Activated effector memory CD4-positive, alpha-beta T cell treated with anti-CD3 and anti-CD28 coated beads, Interleukin-2, amount 50 U/mL, for 16 hours (primary cell): ENCODE measurements around the gene FYN.
A peak's percentile ranks its signal among the peaks of the same experiment; 100 is the strongest.

ENCODE experiments used
- DNase-seq: peaks from one replicate; pipeline ENCODE4 v3.0.0-alpha.2; 2020

The FYN gene

DNA sequence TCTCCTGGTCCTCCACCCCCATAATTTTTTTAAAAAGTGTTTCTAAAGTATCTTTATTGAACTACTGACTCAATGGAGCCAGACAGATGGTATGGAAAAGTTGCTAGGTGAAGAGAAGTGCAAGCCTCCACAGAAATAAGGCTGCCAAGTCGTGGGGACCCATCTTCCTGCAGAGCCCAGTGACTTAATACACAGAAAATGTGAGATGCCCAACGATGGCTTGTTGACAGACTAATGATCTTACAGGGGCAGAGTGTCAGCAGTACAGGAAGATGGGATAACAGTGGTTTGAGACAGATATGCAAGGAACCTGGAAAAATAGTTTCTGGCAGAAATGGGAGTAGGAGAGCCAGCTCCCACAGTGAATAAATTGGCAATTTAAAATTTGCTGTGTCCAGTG lies 43.3 kb downstream of the FYN start:
- DNase-seq: no peak

DNA sequence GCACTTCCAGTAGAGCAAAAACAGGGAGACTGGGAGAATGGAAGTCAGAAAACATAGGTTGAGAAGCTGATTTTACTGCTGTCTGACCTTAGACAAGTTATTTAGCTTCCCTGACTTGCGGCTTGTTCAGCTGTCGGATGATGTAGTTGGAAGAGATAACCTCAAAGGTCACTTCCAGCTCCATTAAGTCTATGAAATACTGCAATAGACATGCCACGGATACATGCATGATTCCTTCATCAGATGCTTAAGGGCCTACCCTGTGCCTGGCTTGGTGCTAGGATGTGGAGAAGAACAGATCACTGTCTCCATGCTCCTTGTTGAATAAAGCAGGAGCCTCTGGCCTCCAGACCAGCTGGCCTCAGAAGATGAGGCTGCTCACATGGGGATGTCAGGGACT lies 43.7 kb downstream of the FYN start:
- no peak for DNase-seq

DNA sequence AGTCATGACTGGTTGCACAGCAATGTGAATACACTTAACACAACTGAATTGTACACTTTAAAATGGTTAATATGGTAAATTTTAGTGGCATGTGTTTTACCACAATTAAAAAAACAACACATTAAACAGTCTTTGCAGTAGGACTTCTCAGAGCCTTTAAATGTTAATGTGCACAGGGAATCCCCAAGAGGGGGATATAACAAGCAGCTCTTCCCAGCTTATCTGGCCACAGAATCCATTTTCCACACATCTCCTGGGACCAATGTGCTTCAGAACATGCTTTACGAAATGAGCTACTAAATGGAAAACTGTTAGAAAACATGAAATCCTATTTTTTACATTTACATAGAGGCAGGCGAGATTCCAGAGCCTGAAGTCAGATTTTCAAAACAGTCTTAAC lies 44.4 kb downstream of the FYN start:
- no peak for DNase-seq

DNA sequence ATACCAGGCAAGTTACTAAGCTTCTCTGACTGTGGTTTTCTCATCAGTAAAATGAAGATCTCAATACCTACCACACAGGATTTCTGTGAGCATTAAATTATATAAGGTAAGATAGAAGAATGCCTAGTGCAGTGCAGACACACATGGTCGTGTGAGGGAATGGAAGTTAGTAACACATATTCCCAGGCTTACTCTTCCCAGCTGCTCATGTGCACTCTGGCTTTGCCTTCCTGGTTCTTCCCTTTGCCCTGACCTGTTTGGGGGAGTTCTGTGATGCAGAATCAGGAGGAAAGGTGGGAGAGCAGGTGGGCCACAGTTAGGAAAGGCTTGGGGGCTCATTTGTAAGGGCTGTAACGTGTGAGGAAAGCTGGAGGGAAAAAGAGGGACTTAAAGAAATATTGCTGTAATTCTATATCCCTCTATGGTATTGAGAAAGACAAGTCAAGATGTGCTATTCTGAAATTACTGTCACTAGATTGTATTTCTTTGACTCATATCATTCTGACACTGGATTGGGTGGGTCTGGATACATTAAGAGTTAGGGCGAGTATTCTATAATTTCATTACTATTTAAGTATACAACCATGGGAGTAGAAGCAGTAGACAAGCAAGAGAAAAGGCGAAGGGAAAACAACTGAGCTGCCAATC lies 47.7 kb downstream of the FYN start:
- no peak for DNase-seq

DNA sequence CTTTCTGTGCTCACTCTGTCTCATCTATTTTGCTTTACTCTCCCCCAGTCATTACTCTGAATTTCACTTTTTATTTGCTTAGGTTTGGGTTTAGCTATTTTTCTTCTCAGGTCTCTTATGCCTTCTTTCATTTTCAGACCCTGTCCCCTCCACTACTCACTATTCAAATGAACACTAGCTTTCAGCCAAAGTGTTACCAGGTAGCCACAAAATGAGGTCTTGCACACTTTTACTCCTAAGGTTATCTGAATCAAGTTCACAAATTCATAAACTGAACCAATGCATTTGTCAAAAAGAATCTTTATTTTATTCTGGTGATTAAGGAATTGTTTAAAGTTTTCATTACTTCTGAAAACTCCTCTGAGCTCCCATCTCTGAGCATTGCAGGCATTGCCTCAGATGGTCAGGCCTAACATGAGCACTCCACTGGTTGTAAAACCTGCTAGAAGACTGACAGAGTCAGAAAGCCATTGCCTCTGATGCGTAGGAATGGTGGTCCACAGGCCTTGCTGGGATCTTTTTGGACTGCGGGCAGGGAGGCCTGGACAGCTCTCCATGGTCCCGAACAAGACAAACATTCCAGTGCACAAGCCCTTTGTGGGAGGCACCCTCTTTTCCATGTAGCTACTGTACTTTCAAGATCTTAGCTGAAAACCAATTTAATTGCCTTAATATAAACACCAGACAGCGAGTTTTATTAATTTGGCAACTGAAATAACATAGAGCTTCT lies 48.5 kb downstream of the FYN start:
- DNase-seq: no peak

DNA sequence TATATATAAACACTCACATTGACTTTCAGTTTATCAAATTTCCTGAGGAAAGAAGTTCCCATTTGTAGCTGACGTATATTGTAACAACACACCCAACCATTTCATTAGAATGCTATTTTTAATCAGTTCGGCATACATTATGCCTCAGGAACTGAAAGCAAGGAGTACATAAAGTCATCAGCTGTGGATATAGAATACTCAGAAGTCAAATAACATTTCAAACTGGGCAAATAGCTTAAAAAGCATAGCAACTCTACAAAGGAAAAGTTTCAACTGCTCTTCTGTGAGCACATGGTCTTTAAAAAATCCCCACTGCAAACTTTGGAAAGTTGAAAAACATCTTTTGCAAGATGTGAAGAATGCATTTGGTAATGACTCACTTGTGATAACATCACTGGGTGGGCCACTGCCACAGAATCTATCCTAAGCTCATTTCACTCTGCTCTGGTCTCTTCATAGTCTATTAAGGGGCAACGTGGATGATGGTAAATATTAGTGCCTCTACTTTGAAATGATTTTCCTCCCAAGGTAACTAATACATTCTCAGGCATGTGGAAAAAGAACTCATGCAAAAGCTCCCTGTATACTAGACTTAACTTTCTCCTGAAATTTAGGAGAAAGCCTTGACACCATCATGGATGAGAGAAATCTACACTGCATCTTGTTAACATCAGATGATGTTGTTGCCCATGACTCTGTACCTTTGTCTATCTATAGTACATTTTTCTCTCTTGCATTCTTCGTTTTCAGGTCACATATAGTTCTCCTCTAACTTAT lies 49.2 kb downstream of the FYN start:
- DNase-seq: peak; percentile 68

DNA sequence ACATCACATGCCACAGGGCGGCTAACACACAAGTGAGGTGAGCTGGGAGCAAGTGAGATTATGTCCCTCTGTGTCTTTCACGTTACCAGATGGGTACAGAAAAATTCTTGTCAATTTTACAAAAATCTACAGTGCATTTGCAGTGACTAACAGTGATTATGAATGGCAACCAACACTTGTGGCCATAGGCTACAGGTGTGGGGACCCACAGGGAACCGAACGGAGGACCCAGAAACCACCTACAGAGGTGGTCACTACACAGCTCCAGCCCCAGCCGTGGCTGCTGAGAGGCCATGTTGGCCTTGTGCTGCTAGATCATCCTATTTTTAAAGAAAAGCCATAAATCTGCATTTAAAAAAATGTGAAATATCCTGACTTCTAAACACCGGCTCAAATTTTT lies 50.2 kb downstream of the FYN start:
- no peak for DNase-seq

DNA sequence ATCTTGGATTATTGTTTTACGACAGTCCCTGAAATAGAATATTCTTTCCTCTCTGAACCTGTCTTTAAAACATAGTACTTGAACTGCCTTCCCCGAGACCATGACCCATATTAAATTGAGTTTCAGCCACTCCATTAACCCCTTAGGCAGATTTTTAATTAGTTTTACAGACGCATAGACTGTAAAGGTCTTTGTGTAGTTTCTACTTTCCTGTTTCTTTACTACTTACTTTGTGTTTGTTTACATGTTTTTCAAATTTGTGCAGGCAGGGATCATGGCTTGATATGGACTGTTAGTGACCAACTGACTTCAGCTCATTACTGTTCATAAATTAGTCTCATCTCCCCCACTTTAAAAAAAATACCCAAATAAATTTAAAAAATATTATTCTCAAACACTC lies 53.8 kb downstream of the FYN start:
- no peak for DNase-seq

DNA sequence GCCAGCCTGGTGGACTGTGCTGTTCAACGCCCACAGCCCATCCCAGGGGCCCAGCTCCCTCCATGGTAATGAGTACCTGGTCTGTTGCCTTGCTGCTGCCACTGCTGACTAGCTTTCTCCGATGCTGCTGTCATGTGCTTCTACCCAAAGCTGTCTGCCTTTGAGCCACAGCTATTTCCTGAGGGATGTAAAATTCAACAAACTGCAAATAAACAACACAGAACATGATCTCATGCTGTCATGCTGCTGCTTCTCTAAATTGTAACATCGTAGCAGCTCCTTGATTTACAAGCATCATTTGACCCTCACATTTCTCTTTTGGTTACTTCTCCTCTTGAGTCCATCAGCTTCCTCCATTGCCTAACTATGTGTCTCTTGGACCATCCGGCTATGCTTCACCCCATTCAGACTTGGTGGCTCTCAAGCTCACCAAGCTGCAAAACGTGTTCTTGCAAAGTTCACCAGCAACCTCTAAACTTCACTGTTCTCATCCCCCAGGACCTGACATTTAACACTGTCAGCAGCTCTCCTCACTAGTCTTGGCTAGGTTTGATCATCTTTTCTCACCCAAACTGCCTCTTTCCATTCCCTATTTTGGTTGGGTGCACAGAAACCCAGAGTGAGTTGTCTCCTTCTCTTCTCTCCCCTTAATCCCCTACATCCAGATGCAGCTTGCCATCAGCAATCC lies 54.6 kb downstream of the FYN start:
- peak; percentile 69 for DNase-seq

DNA sequence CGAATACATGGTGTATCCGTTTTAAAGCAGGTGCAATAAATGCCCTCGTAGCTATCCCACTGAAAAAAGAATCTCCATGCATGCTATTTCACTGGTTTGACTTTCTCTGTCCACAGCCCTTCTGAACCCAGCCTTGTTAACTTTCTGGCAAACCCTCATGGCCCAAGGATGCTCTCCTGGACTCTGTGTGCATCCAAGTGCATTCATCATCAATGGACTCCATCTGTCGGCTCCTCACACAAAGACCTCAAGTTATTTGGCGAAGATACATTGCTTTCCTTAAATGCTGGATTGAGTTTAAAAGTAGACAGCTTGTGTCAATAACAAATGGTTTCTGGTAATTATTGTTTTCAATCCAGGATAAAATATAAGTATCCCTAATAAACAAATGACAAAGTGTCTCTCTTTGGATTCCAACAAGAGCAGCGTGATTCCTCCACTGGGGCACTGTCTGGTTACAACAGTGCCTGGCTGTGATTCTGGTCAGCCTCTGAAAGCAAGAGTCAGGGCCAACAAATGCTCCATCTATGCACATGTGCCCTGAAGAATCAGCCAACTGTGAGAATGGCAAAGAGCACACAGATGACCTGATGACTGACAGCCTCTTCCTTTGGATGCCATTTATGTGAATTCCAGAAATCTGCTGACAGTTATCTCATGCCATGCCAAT lies 55.7 kb downstream of the FYN start:
- DNase-seq: no peak

DNA sequence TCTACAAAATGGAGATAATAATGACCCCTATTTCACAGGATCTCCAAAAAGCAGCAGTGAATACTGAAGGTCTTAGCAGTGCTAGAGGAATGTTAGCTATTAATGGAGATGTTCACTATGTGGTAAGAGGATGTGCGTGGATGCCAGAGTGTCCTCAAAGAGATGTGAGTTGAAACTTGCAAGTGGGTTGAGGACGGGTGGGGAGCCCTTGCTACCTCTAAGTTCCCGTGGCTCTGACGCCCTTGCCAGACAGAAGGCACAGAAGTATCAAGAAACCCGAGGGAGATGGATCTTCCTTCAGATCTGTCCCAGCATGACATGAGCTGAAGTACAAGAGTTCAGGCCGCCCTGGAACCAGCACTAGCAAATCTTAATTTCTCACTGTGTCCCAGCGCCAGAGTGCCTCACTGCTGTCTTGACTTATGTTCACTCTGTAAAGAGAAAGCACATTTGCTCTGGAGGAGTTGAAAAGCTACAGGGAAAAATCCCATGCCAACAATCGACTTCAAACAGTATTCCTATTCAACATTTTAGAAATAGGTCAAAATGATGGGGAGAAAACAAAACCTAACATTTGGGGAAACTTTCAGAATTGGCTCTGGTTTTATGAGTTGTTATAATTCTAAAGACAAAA lies 59.5 kb downstream of the FYN start:
- DNase-seq: peak; percentile 62

DNA sequence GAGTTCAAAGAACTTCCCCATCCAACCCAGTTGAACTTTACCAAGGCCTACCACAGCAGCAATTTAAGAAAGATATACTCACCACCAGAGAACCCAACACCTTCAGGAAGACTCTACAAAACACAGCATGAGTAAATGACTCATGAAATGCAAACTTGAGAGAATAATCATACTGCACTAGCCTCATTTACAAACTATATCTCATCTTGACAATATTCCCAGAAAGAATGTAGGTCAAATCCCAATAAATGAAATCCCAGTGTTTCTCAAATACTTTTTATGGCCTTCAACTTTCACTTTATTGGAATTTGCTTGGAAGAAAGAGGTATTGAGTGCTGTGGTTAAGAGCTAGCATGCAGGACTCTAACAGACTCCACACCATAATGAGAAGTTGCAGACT lies 60.0 kb downstream of the FYN start:
- DNase-seq: no peak

DNA sequence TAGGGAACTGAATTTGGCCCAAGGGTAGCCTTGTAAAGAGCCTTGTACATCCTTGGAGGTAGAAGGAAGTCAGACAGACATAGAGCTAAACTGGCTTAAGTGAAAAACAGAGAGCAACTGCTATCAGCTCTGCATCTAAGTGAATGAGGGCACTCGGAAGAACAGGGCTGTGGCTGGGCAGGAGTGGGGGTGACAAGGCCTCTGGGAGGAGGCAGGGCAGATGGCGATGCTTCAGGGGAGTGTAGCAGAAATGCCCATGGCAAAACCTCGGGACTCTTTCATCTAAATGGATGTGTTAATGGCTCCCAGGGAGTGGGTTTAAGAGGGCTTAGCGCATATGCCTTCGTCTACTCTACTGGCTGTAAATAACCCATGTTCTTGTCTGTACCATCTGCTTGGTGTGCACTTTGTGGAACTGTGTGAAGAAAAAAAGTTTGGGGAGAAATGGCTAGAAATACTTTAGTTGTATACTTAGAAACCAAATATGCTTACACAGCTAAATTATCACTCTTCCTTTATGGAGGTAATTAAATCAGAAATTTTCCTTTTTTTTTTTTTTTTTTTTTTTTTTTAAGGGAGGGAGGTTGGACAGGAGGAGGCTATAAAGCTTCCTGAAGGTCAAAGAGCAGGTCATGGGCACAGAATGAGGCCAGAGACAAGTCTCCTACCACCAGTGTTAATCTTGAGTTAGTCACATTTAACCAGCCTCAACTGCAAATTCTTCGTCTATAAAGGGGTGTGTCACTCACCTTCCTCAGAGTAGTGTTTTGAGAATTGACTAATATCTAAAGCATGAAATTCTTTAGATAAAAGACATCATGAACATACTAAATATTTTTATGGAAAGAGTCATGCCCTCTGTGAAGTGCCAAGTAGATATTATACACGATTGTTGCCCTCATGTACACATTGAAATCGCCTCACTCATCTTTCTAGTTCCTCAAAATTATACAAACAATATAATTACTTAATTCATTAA lies 60.9 kb downstream of the FYN start:
- DNase-seq: no peak

DNA sequence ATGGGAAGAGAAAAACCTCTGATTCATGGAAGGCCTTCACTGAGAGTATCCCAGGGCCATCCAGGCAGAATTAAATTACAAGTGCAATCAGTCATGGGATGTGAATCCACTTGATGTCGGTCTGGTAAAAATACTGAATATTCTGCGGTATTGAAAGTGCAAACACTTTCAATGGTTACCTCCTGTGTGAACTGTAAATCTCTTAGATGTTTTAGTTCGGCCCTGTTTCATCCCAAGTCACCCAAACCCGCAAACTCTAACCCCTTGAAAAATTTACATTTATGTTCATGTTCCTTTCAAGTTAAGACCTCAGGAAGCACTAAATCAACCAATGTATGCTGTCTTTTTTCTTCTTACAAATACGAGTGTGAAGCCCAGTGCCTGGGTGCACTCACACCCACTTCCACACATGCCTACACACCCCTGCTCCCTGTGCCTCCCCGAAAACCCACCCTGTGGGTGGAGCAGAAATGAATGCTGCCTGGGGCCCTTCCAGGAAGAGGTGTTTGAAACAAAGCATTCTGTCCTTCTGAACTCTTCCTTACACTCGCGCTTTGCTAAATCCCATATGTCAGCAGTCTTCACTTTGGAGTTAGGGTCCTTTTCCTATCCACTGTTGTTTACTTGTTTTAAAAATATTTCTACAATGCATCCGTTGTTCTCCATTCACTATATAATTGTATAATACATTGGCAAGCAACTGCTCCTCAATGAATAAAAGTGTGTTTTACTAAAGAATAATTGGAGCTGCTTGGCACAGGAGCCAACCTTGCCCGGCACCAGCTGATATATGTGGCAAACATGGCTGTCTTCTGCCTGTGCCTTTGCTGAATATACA lies 62.7 kb downstream of the FYN start:
- DNase-seq: no peak

DNA sequence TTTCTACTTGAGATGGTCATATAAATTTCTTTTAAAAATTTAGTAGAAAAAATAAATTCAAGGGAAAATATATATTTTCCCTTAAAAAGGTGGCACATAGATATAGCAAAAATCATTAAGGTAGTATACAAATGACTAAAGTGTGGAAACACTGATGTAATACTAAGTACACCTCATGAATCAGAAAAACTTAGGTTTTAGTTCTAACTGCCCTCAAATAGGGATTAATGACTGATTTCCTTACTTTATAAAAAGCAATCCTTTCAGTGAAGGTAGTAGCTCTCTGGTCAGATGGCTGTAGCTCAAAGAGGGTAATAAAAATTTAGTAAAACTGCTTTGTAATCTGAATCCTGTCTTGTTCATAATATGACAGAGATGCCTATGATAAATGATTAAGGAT lies 63.5 kb downstream of the FYN start:
- no peak for DNase-seq

DNA sequence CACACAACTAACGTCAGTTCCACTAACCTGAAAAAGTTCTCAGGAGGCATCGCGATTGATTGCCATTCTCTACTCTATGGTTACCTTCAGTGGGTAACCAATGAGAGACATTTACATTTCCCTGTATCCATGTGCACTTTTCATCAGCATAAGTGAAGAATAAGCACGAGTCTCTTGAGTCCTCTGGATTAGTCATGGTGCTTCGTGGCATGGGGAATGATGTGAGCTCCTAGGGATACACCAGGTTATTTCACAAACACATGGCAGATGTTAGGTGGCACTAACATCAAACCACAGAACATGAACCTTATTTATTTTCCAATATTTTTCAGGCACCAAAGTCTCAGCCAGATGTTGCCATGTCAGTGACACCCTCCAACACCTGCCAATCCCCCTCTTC lies 64.0 kb downstream of the FYN start:
- no peak for DNase-seq

DNA sequence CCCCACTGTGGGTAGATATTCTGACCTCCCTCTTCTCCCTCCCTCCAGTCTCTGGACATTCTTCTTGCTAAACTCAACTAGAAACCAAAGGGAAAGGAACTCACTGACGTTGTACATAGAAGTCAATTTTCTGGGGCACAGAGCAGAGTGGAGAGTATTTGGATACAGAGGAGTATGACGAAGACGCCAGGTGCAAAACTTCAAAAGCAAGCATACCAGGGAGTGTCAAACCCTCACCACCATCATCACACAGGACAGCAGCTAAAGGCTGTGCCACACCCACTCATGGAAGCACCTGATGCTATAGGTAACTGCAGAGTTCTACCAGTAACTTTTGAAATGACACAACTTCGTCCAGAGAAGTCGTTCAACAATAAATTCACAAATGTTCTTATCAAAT lies 64.8 kb downstream of the FYN start:
- no peak for DNase-seq

DNA sequence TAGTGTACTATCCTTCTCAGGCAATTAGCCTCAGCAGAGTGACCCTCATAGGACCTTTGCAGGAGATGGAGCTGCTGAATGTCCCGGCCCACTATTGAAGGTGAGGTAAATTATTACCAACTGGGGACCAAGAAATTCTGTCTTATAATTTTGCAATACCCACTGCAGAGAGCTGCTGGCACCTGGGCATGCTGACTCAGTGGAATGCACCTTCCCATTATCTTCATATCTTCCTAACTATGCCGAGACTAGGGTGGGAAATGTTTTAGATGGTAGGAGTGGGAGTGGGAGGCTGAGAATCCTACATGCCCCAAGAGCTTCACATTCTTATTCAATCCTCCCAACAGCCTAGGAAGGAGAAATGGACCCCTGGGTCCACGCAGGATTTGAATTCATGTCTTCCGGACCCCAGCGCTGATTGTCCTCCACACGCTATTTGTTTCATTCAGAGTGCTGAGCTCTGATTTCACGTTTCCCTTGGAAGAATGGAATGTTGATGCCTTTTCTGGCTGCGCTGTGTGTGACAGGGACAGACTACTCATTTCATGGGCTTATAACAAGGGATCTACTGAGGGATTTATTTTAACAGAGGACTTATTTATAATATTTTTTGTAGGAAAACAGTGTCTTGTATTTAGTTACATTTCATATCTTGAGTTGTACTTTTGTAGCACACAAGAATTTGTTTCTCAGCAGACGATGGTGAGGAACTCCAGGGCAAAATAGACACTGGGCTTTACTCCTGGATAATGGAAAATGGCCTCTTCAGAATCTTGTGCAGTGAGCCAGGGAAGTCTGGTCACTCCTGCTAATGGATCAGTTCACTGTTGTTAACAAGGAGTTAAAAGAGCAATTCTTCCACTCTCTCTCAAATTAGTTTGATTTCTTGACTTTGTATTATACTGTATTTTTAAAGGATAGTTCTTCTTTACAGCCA lies 66.4 kb downstream of the FYN start:
- no peak for DNase-seq

DNA sequence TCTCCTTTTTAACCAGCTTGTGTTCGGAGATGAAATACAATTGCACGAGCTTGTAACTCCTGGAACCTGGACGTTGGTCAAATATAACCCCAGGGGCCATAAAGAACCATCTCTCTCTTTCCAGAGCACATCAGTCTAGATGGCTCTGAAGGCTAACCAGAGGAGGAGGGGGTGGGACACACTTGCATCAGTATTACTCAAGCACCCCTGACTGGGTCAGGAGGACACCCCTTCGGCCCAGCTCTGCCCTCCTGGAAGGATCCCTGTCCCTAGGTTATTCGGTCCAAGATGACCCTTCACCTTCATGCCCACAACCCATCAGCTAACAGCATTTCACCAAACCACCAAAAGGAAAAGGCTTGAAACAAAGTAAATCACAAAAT lies 67.1 kb downstream of the FYN start:
- no peak for DNase-seq
